GM18867 (cell line): ENCODE data around the gene SIM1.

ENCODE experiments used
- ATAC-seq: cut with Tn5 transposase; IDR thresholded peaks from one replicate; pipeline ENCODE4 v1.9.1; 2021; ENCODE audit warnings: mild to moderate bottlenecking, moderate library complexity; ENCODE audit not compliant: unreplicated experiment

Gene SIM1

GRCh38 chr6:100464903-100465700 lies at the start of gene SIM1:
Gene SIM1, minus strand, starts transcription at chr6:100464921. Its CDS starts 1,453 bp downstream, at chr6:100463468.
- peak; percentile 91 for ATAC-seq

- ATAC-seq = no peak
These were observed 47.6 kb upstream of the SIM1 start for GRCh38 chr6:100512203-100512862.

GRCh38 chr6:100509101-100509500 lies 44.4 kb upstream of the SIM1 start:
- ATAC-seq = no peak

- no peak for ATAC-seq
These were observed 41.9 kb upstream of the SIM1 start for GRCh38 chr6:100506651-100507050.

- ATAC-seq = no peak
These were observed 40.3 kb upstream of the SIM1 start for GRCh38 chr6:100504786-100505737.

- ATAC-seq = no peak
These were observed 38.5 kb upstream of the SIM1 start for GRCh38 chr6:100503043-100503705.

- no peak for ATAC-seq
These were observed 28.6 kb upstream of the SIM1 start for GRCh38 chr6:100493206-100493888.

- no peak for ATAC-seq
These were observed 27.4 kb upstream of the SIM1 start for GRCh38 chr6:100491952-100492670.

- no peak for ATAC-seq
These were observed 25.3 kb upstream of the SIM1 start for GRCh38 chr6:100490065-100490464.

- peak; percentile 53 for ATAC-seq
These were observed 23.5 kb upstream of the SIM1 start for GRCh38 chr6:100488244-100488643.

GRCh38 chr6:100487638-100488037 lies 22.9 kb upstream of the SIM1 start:
- ATAC-seq = no peak

GRCh38 chr6:100485268-100485667 lies 20.5 kb upstream of the SIM1 start:
- no peak for ATAC-seq

GRCh38 chr6:100484474-100484873 lies 19.8 kb upstream of the SIM1 start:
- ATAC-seq = peak; percentile 39

- ATAC-seq = no peak
These were observed 18.0 kb upstream of the SIM1 start for GRCh38 chr6:100482698-100483097.

GRCh38 chr6:100479179-100480035 lies 14.7 kb upstream of the SIM1 start:
- ATAC-seq = peak; percentile 54

- peak; percentile 81 for ATAC-seq
These were observed 11.0 kb upstream of the SIM1 start for GRCh38 chr6:100475554-100476320.

GRCh38 chr6:100473182-100473581 lies 8.5 kb upstream of the SIM1 start:
- ATAC-seq = no peak

- peak; percentile 88 for ATAC-seq
These were observed 8.0 kb upstream of the SIM1 start for GRCh38 chr6:100472674-100473073.
